CD14-positive monocyte (primary cell): ENCODE measurements around the gene LRCH1. TPM values are rescaled to one million over a fixed set of nuclear protein-coding genes. Genes with fewer than 3 reads are reported as not detected.
A peak's percentile ranks its signal among the peaks of the same experiment; 100 is the strongest.

Experiments used
- DNase-seq, 3 donors: peaks; one replicate each; pipeline ENCODE4 v3.0.0-alpha.2; 2011 to 2022
- H2AFZ ChIP-seq: 2 replicates; pipeline ENCODE4 v1.6.0; 2012; ENCODE audit warnings: mild to moderate bottlenecking, low read depth, low read length, inconsistent platforms; ENCODE audit not compliant: insufficient read depth, poor library complexity, severe bottlenecking
- H3K27ac ChIP-seq, 2 donors: 1 replicate in 1 of 2; 2 replicates in 1 of 2; pipeline ENCODE4 v1.5.1; 2012 to 2013; ENCODE audit warnings: low read length in 2 of 2, control low read depth in 1 of 2, inconsistent platforms in 1 of 2, low read depth in 1 of 2, mild to moderate bottlenecking in 1 of 2
- H3K27me3 ChIP-seq, 2 donors: one replicate each; pipeline versions ENCODE4 v1.6.0 to v1.6.1; 2011 to 2013; ENCODE audit warnings: low read length in 2 of 2; ENCODE audit not compliant: control insufficient read depth in 2 of 2, insufficient read depth in 2 of 2
- H3K36me3 ChIP-seq, 2 donors: replicated peaks in 1 of 2; 1 replicate in 1 of 2; 2 replicates in 1 of 2; pipeline versions ENCODE4 v1.5.1 to v1.6.1; 2012 to 2013; ENCODE audit warnings: low read length in 2 of 2, control low read depth in 1 of 2, inconsistent platforms in 1 of 2, mild to moderate bottlenecking in 1 of 2; ENCODE audit not compliant: insufficient read depth in 2 of 2, control insufficient read depth in 1 of 2
- H3K4me1 ChIP-seq, 2 donors: 1 replicate in 1 of 2; 2 replicates in 1 of 2; pipeline versions ENCODE4 v1.5.1 to v1.6.1; 2012 to 2013; ENCODE audit warnings: low read length in 2 of 2, control low read depth in 1 of 2, inconsistent platforms in 1 of 2, mild to moderate bottlenecking in 1 of 2, moderate library complexity in 1 of 2; ENCODE audit not compliant: insufficient read depth in 2 of 2, control insufficient read depth in 1 of 2
- H3K4me2 ChIP-seq: replicated peaks from 2 replicates; pipeline ENCODE3; 2012; ENCODE audit warnings: low read length, moderate library complexity, mild to moderate bottlenecking; ENCODE audit not compliant: poor library complexity, severe bottlenecking; ENCODE audit errors: extremely low read depth
- H3K4me3 ChIP-seq, 3 experiments: fragments of 200-600 bp in 1 of 3; sonication (generic) in 1 of 3; replicated peaks in 1 of 3; 1 replicate in 2 of 3; 2 replicates in 1 of 3; pipeline ENCODE4 v1.5.1; 2011 to 2013; ENCODE audit warnings: low read length in 3 of 3, mild to moderate bottlenecking in 3 of 3, control low read depth in 2 of 3, low read depth in 2 of 3, inconsistent platforms in 1 of 3, moderate library complexity in 1 of 3
- H3K79me2 ChIP-seq: 2 replicates; pipeline ENCODE4 v1.6.0; 2012; ENCODE audit warnings: mild to moderate bottlenecking, control low read depth, inconsistent platforms, low read length, moderate library complexity; ENCODE audit not compliant: insufficient read depth
- H3K9ac ChIP-seq: 2 replicates; pipeline ENCODE4 v1.6.0; 2017; ENCODE audit warnings: low read length, mild to moderate bottlenecking; ENCODE audit not compliant: insufficient read depth, poor library complexity, severe bottlenecking
- H3K9me3 ChIP-seq, 2 donors: replicated peaks in 1 of 2; 1 replicate in 1 of 2; 2 replicates in 1 of 2; pipeline versions ENCODE4 v1.5.1 to v1.6.1; 2012 to 2013; ENCODE audit warnings: low read length in 2 of 2, control low read depth in 1 of 2; ENCODE audit not compliant: control insufficient read depth in 1 of 2, insufficient read depth in 1 of 2
- H4K20me1 ChIP-seq: 2 replicates; pipeline ENCODE4 v1.6.0; 2012; ENCODE audit warnings: mild to moderate bottlenecking, low read length, control low read depth, moderate library complexity; ENCODE audit not compliant: insufficient read depth
- H3K27ac Mint-ChIP-seq, 7 donors: one replicate each; pipeline ENCODE4 v1.8.0; 2020; ENCODE audit warnings: mild to moderate bottlenecking in 7 of 7, mixed read lengths in 7 of 7, moderate library complexity in 6 of 7, inconsistent platforms in 2 of 7
- H3K27me3 Mint-ChIP-seq, 3 donors: one replicate each; pipeline ENCODE4 v1.8.0; 2021 to 2022; ENCODE audit warnings: low read depth in 3 of 3, mild to moderate bottlenecking in 3 of 3, mixed read lengths in 3 of 3, moderate library complexity in 3 of 3, inconsistent platforms in 1 of 3
- H3K36me3 Mint-ChIP-seq, 2 donors: one replicate each; pipeline ENCODE4 v1.8.0; 2020; ENCODE audit warnings: mixed read lengths in 2 of 2, inconsistent platforms in 1 of 2, mild to moderate bottlenecking in 1 of 2
- H3K4me1 Mint-ChIP-seq: one replicate; pipeline ENCODE4 v1.8.0; 2020; ENCODE audit warnings: mild to moderate bottlenecking, mixed read lengths
- H3K4me3 Mint-ChIP-seq, 2 donors: one replicate each; pipeline ENCODE4 v1.8.0; 2020; ENCODE audit warnings: mild to moderate bottlenecking in 2 of 2, mixed read lengths in 2 of 2, moderate library complexity in 1 of 2
- H3K9me3 Mint-ChIP-seq, 7 donors: one replicate each; pipeline ENCODE4 v1.8.0; 2020 to 2022; ENCODE audit warnings: mixed read lengths in 7 of 7, mild to moderate bottlenecking in 6 of 7, moderate library complexity in 6 of 7, inconsistent platforms in 2 of 7
- CTCF ChIP-seq: fragments of 200-600 bp; IDR thresholded peaks from one replicate; pipeline ENCODE4 v1.8.0; 2022; ENCODE audit warnings: antibody characterized with exemption, mild to moderate bottlenecking
- WGBS: methylation state at CpG from one replicate; pipeline ENCODE4 v1.1.5; 2013; ENCODE audit warnings: missing lambda C conversion rate; ENCODE audit not compliant: insufficient coverage; 5-methylcytosine and 5-hydroxymethylcytosine counted together
- intact Hi-C, 2 donors: fragments of 100-400 bp; cut with micrococcal nuclease; formaldehyde crosslinking; loops; one replicate each; pipeline versions ENCODE4 v1.15.0 to v1.15.1; 2023
- polyA plus RNA-seq, 3 donors: library from polyadenylated mRNA; depleted of rRNA in 1 of 3; unstranded in 2 of 3; stranded (reverse) in 1 of 3; fragments of 300-500 nt in 2 of 3; fragments of >200 nt in 1 of 3; fragmentation: Illumina TruSeq in 2 of 3; gene quantifications; 1 replicate in 2 of 3; 2 replicates in 1 of 3; pipeline ENCODE4 v1.2.3, GENCODE V29; 2012 to 2021

LRCH1 gene
- polyA plus RNA-seq, 3 donors = 0.88 to 7.1 (median 2.1) TPM

GRCh38 chr13:46782691-46783090 lies 229.7 kb downstream of the LRCH1 start:
- Mint-ChIP-seq H3K9me3 (no peaks in the 10 kb centered on the region), H3K36me3 (peaks cover 59 to 76% of the 10 kb centered on the region in 2 donors), H3K27me3 (no peaks in the 10 kb centered on the region), H3K4me1 (no peaks in the 10 kb centered on the region), H3K27ac (peak overlapping the region in 1 of 7 donors; percentile 6), H3K4me3 (no peak overlapping the region)
- Histone ChIP-seq H3K9ac (no peak overlapping the region), H3K4me3 (no peak overlapping the region), H3K27ac (no peak overlapping the region), H2AFZ (no peak overlapping the region), H3K4me2 (no peak overlapping the region), H3K27me3 (no peaks in the 10 kb centered on the region), H3K9me3 (no peaks in the 10 kb centered on the region), H4K20me1 (peaks cover 3% of the 10 kb centered on the region), H3K36me3 (peaks cover 93 to 98% of the 10 kb centered on the region in 2 donors), H3K79me2 (no peaks in the 10 kb centered on the region), H3K4me1 (no peaks in the 10 kb centered on the region)
- no CpG with 5 or more reads among the region's 2 CpGs for WGBS
- DNase-seq = no peak
- no peak for TF ChIP-seq CTCF
- intact Hi-C loops = no loop called here

GRCh38 chr13:46783504-46783903 lies 230.5 kb downstream of the LRCH1 start:
- Histone ChIP-seq H3K9me3 (no peaks in the 10 kb centered on the region), H3K79me2 (no peaks in the 10 kb centered on the region), H3K4me1 (no peaks in the 10 kb centered on the region), H3K9ac (no peak overlapping the region), H2AFZ (no peak overlapping the region), H3K27ac (no peak overlapping the region), H3K4me3 (no peak overlapping the region), H3K36me3 (peaks cover 93 to 98% of the 10 kb centered on the region in 2 donors), H3K4me2 (no peak overlapping the region), H4K20me1 (peaks cover 3% of the 10 kb centered on the region), H3K27me3 (no peaks in the 10 kb centered on the region)
- H3K4me3 Mint-ChIP-seq = no peak overlapping the region
- no peak for DNase-seq
- peaks cover 56 to 77% of the 10 kb centered on the region in 2 donors for H3K36me3 Mint-ChIP-seq
- no CpG with 5 or more reads among the region's 3 CpGs for WGBS
- H3K4me1 Mint-ChIP-seq = no peaks in the 10 kb centered on the region
- no peaks in the 10 kb centered on the region for H3K9me3 Mint-ChIP-seq
- TF ChIP-seq CTCF = no peak
- H3K27ac Mint-ChIP-seq = no peak overlapping the region
- no peaks in the 10 kb centered on the region for H3K27me3 Mint-ChIP-seq
- intact Hi-C loops = no loop called here
